T-helper 1 cell treated with Interleukin-12 subunit alpha and Interleukin-12 subunit beta and Interleukin-4 antibody, amounts not matched to agents 30 ng/mL and 1 ng/mL, for 36 hours (primary cell): ENCODE data around the gene TSPAN10. TPM values are rescaled to one million over a fixed set of nuclear protein-coding genes. Genes with fewer than 3 reads are reported as not detected.

Experiments used
- intact Hi-C: fragments of 100-400 bp; cut with micrococcal nuclease; formaldehyde crosslinking; loops from one replicate; pipeline ENCODE4 v1.15.1; 2024
- total RNA-seq: library from RNA; stranded (reverse); gene quantifications from 2 replicates; pipeline ENCODE4 v1.2.3, GENCODE V29; 2022

The TSPAN10 gene
- total RNA-seq, 1 donor from 2014 or later, result 0.47 TPM

DNA sequence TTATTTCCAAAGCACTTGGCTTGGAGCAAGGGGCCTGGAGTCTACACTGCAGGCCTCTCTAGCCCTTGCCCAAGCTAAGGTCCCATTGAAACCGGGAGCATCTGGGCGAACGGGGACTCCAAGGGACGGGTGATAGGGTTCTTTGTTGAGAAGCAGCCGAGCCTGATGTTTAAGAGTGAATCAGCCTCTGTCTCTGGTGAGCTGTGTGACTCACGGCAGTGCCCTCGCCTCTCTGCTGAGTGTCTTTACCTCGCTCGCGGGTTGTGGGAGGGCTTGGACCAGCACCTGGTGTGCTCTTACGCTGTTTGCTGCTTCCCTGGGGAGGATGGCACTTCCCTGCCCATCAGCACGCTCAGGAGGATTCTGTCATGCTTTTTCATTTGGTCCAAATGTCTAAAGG, 48.1 kb downstream of the TSPAN10 start:
- intact Hi-C loops, result no loop called here

DNA sequence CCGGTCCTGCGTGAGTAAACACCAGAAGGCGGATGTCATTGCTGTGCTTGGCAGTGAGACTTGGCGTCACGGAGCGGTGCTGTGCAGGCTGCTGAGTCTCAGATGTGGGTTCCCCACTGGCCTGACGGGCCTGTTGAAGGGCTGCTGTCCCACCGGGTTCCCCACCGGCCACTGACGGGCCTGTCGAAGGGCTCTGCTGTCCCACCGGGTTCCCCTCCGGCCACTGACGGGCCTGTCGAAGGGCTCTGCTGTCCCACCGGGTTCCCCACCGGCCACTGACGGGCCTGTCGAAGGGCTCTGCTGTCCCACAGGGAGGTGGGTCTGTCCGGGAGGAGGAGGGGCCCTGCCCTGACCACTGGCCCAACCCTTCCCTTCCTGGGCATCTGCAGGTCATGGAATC, 49.6 kb downstream of the TSPAN10 start:
- intact Hi-C loops, result no loop called here

DNA sequence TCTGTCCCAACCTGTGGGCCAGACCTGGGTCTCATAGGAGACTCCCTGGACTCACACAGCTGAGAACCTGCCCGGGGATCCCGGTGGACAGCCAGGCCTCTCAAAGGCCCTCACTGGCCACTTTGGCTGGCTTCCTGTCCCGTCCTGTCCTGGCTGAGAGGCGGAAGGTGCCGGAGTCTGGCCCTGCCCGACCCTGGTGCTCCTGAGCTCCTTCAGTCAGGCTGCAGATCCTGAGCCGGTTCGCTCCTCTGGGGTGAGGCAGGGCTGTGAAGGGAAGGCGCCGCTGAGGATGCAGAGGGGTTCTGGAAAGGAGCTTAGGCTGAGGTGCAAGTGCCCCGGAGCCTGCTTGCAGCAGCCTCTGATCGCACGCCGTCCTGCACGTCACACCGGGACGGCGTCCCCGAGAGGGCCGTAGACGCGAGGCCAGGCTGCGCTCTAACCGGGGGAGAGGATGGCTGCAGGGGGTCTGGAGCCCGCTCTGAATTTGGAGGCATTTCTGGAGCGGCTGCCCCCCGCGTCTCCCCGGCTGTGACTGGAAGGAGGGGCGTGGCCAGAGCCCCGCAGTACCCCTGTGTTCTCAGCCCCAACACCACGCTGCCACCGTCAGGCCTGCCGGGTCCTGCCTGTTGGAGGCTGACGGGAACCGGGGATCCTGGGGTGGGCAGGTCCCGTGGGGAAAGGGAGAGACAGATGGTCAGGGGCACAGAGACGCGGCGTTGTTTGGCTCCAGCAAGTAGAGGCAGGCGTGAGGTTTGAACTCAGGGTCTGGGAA, 51.0 kb downstream of the TSPAN10 start:
- intact Hi-C loops, result no loop called here

DNA sequence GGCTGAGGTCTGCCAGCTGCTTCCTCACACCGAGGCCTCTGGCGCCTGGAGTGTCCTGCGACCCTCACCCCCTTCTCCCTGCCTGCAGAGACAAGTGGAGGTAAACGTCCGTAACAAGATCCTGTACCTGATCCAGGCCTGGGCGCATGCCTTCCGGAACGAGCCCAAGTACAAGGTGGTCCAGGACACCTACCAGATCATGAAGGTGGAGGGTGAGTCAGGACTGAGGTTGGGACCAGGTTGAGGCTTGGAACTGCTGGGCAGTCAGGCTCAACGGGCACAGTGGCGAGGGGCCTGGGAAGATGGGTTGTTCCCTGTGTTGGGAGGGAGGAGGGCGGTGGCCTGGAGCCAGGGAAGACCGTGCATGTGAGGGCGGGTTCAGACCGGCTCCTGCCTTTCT, 51.6 kb downstream of the TSPAN10 start:
- intact Hi-C loops, result no loop called here

DNA sequence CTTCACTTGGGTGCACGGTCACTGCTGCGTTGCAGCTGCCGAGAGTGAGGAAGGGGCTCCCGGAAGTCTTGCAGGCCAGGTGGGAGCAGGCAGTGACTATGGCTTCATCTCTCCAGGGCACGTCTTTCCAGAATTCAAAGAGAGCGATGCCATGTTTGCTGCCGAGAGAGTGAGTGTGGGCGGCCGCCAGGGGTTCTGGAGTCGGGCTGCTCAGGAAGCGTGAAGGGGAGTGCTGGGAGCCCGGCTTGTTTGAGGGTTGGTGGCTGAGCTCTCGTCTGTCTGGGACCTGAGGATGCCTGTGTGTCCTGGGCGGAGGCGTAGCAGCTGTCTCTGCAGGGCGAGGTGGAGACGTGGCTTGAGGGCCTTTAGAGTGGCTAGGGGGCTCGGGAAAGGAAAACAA, 53.1 kb downstream of the TSPAN10 start:
- intact Hi-C loops, result no loop called here

DNA sequence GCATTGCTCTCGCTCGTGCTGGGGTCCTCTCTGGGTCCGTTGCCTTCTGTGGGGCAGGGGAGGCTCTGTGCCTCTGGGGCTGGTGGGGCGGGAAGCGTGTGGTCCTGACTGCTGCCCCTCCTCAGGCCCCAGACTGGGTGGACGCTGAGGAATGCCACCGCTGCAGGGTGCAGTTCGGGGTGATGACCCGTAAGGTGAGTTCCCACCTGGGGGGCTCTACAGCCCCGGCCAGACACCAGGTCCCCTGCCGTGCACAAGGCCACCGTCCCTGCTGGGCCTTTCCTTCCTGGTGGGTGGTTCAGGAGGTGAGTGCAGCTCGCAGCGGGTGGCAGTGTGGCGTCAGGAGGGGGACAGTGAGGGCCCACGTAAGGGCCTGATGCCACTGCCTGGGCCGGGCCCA, 53.6 kb downstream of the TSPAN10 start:
- intact Hi-C loops, result no loop called here

DNA sequence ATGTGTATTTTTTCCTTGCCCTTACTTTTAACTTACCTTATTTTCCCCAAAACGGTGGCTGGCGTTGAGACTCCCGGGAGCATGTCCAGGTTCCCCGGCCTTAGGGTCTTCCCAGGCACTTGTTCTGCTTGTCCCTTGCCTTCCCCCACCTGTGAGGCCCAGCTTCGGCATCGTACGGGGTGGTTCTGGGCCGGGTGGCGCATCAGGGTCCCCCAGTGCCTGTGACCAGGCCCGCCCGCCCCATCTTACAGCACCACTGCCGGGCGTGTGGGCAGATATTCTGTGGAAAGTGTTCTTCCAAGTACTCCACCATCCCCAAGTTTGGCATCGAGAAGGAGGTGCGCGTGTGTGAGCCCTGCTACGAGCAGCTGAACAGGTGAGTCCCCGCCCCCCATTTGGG, 54.2 kb downstream of the TSPAN10 start:
- intact Hi-C loops, result no loop called here

DNA sequence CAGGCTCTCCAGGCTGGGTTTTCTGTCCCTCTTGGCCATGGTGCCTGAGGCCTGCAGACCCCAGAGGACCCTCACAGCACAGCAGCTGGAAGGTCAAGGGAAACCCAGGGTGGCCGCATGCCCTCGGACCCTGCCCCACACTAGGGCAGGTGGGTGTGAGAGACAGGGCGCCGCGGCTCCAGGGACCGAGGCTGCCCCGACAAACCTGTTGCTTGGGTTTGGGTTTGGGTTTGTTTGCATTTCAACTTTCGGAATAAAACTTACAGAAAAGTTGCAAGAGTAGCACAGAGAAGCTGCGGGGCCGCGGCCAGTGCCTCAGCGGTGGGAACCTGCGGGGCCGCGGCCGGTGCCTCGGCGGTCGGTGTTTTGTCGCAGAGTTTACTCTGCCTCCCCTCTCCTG, 54.6 kb downstream of the TSPAN10 start:
- intact Hi-C loops, result no loop called here

DNA sequence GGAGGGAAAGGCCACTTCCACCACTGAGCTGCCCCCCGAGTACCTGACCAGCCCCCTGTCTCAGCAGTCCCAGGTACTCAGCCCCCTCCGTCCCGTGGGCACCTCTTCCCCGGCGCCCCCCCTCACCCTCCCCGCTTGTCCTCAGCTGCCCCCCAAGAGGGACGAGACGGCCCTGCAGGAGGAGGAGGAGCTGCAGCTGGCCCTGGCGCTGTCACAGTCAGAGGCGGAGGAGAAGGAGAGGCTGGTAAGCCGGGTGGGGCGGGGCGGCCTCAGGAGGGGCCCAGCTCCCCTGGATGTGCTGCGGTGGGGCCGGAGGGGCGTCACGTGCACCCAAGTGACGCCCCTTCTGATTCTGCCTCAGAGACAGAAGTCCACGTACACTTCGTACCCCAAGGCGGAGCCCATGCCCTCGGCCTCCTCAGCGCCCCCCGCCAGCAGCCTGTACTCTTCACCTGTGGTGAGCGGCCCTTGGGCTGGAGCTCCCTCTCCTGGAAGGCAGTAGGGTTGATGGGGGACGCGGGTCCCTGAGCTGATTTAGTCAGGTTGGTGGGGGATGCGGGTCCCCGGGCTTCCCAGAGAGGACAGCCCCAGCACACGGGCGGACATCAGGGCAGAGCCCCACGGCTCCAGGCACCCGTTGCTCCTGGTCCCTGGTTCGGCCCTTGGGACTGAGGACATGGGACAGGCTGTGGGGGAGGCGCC, 56.7 kb downstream of the TSPAN10 start:
- intact Hi-C loops, result no loop called here

DNA sequence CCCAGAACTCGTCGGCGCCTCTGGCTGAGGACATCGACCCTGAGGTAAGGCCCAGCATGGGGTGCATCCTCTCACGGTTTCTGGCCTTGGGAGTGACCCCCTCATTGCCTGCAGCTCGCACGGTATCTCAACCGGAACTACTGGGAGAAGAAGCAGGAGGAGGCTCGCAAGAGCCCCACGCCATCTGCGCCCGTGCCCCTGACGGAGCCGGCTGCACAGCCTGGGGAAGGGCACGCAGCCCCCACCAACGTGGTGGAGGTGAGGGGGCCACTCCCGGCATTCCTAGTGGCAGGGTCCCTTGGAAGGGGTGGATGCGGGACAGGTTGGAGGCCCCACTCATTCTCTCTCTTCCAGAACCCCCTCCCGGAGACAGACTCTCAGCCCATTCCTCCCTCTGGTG, 57.8 kb downstream of the TSPAN10 start:
- intact Hi-C loops, result no loop called here

DNA sequence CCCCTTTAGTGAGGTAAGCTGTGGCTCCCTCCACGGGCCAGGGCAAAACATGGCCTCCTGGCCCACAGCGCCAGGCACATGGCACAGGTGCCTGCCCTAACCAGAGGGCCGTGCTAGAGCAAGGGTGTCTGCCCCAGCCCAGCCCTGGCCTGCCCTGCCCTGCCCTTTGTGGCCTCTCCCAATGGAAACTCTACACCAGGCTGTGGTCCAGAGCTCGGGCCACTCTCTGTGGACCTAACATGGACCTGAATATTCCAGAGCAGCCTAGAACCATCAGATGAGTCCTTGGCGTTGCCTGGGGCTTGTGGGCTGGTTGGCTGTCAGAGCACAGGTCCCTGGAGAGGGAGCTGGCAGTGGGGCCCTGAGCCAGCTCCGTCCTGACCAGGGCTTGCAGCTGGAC, 58.2 kb downstream of the TSPAN10 start:
- intact Hi-C loops, result no loop called here

DNA sequence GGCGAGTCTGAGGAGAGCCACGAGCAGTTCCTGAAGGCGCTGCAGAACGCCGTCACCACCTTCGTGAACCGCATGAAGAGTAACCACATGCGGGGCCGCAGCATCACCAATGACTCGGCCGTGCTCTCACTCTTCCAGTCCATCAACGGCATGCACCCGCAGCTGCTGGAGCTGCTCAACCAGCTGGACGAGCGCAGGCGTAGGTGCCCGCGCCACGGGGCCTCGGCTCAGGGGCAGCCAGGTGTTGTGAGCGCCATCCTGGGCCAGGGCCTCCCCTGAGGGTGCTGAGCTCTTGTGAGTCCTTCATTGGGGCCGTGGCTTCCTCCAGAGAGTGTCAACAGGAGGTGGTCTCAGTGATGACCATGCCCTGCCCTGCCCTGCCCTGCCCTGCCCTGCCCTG, 58.8 kb downstream of the TSPAN10 start:
- intact Hi-C loops, result no loop called here

DNA sequence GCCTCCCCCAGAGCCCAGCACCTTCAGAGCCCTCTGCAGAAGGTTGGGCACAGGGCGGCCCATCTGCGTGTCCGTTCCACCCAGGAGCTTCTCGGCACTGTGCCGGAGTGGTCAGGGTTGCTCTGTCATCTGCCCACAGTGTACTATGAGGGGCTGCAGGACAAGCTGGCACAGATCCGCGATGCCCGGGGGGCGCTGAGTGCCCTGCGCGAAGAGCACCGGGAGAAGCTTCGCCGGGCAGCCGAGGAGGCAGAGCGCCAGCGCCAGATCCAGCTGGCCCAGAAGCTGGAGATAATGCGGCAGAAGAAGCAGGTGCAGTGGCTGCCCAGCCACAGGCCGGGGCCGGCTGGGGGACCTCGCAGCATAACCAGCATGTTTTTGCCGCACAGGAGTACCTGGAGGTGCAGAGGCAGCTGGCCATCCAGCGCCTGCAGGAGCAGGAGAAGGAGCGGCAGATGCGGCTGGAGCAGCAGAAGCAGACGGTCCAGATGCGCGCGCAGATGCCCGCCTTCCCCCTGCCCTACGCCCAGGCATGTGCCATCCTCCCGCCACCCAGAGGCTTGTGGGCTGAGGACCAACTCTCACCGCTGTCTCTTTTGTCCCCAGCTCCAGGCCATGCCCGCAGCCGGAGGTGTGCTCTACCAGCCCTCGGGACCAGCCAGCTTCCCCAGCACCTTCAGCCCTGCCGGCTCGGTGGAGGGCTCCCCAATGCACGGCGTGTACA, 59.4 kb downstream of the TSPAN10 start:
- intact Hi-C loops, result no loop called here

DNA sequence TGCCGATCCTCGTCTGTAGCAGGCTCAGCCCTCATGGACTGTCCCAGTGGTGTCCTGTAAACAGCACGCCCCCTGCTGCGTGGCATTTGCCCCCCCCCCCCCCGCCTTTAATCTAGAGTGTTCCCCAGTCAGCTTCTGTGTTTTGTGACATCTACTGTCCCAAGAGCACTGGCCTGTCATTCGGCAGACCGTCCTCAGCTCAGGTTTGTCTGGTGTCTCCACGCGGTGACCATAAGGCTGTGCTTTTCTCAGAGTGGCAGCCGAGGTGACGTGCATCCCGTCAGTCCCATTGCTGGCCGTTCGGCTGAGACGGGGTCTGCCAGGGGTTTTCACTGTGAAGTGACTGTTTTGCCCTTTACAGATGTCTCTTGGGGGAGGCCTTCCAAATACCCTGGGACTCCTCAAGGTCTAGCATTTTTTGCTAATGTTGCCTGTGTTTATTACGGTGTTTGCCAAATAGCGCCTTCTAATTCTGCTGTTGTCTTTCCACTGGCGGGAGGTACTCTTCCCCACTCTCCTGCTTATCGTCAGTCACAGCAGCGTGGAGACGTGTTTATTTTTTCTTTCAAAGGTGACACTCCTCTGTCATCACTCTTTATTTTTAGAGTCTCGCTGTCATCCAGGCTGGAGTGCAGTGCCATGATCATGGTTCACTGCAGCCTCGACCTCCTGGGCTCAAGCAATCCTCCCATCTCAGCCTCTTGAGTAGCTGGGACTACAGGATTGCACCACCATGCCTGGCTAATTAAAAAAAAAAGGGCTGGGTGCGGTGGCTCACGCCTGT, 60.5 kb downstream of the TSPAN10 start:
- intact Hi-C loops, result no loop called here

Other genes starting within 250 kb of the TSPAN10 start
- 0.05 TPM in 1 of 2 replicates, not detected in the other for gene BAHCC1, start 241.7 kb upstream of the TSPAN10 start, total RNA-seq
- gene ACTG1, start 124.4 kb upstream of the TSPAN10 start, total RNA-seq, result 4,987 and 5,035 TPM in 2 replicates
- 0.27 and 0.37 TPM in 2 replicates for gene FSCN2, start 108.8 kb upstream of the TSPAN10 start, total RNA-seq
- gene FAAP100, start 84.8 kb upstream of the TSPAN10 start, total RNA-seq, result 37.9 and 41.8 TPM in 2 replicates
- gene NPLOC4, start 84 bp upstream of the TSPAN10 start, total RNA-seq, result 133 and 140 TPM in 2 replicates
- 21.9 and 26.3 TPM in 2 replicates for gene PDE6G, start 19.3 kb downstream of the TSPAN10 start, total RNA-seq
- 48.1 and 48.8 TPM in 2 replicates for gene OXLD1, start 29.4 kb downstream of the TSPAN10 start, total RNA-seq
- gene CCDC137, start 29.5 kb downstream of the TSPAN10 start, total RNA-seq, result 33.2 and 38.5 TPM in 2 replicates
- gene ARL16, start 46.6 kb downstream of the TSPAN10 start, total RNA-seq, result 30.9 and 31.1 TPM in 2 replicates
- 127 TPM in 2 replicates for gene HGS, start 46.8 kb downstream of the TSPAN10 start, total RNA-seq
- 85.6 and 86.6 TPM in 2 replicates for gene MRPL12, start 66.2 kb downstream of the TSPAN10 start, total RNA-seq
- gene SLC25A10, start 75.1 kb downstream of the TSPAN10 start, total RNA-seq, result 25.9 and 26.9 TPM in 2 replicates
- not detected in 2 replicates for gene GCGR, start 167.0 kb downstream of the TSPAN10 start, total RNA-seq
- gene MCRIP1, start 196.1 kb downstream of the TSPAN10 start, total RNA-seq, result 53.5 and 56.8 TPM in 2 replicates
- gene PPP1R27, start 197.9 kb downstream of the TSPAN10 start, total RNA-seq, result not detected in 2 replicates
- 548 and 588 TPM in 2 replicates for gene P4HB, start 223.3 kb downstream of the TSPAN10 start, total RNA-seq
- gene ARHGDIA, start 234.1 kb downstream of the TSPAN10 start, total RNA-seq, result 671 and 678 TPM in 2 replicates